Measurements from ENCODE around the gene NADSYN1. TPM values are rescaled to one million over a fixed set of nuclear protein-coding genes. Genes with fewer than 3 reads are reported as not detected.

The NADSYN1 gene
- total RNA-seq, 6 donors from 2014 or later = 46.8 to 248 (median 79.5) TPM

GRCh38 chr11:71461696-71462095 lies 8.7 kb downstream of the NADSYN1 start:
- Histone ChIP-seq H3K4me1 (no peaks in the 10 kb centered on the region), H3K27me3 (no peaks in the 10 kb centered on the region), H3K4me3 (no peak overlapping the region), H3K36me3 (peaks cover 14 to 83% (median 68%) of the 10 kb centered on the region in 4 donors), H3K9me3 (no peaks in the 10 kb centered on the region), H3K27ac (no peak overlapping the region)
- DNase-seq (no peak), ATAC-seq (ENCODE audit: low FRiP score in 2 of 2) (no peak)
- TF ChIP-seq POLR2AphosphoS5 (IDR thresholded peaks at IDR 0.05) = no peak
- no peak for TF ChIP-seq POLR2A (IDR thresholded peaks at IDR 0.05)
- TF ChIP-seq CTCF (IDR thresholded peaks at IDR 0.05) = no peak
- TF ChIP-seq EP300 (IDR thresholded peaks at IDR 0.05) = no peak
- WGBS, 2 donors = 86 to 87% methylated on average over 9 of the region's 9 CpGs

DNA sequence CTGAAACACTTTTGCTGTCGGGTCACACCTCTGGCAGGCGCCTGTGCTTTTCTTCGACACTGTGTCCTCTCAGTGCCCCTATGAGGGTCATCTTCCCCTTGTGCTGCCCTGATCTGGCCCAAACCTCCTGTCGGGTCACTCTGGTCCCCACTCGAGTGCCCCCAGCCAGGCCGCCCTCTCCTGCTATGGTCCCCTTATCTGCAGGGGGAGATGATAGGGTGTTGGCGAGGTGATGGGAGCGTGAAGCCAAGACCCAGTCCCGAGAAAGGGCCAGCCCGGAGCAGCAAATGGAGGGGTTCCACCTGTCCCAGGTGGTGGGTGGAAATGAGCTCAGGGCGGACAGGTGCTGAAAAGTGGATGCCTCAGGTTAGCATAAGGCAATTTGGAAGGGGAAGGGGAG lies 9.7 kb downstream of the NADSYN1 start:
- 95 to 97% methylated on average over 11 of the region's 11 CpGs for WGBS, 2 donors
- H3K27ac ChIP-seq = no peak overlapping the region
- H3K27me3 ChIP-seq = no peaks in the 10 kb centered on the region
- H3K4me3 ChIP-seq = no peak overlapping the region
- ATAC-seq (ENCODE audit: low FRiP score in 2 of 2) (no peak), DNase-seq (no peak)
- peaks cover 14 to 83% (median 62%) of the 10 kb centered on the region in 4 donors for H3K36me3 ChIP-seq
- no peaks in the 10 kb centered on the region for H3K9me3 ChIP-seq
- H3K4me1 ChIP-seq = no peaks in the 10 kb centered on the region
- TF ChIP-seq POLR2AphosphoS5 (IDR thresholded peaks at IDR 0.05) (no peak), POLR2A (IDR thresholded peaks at IDR 0.05) (no peak), CTCF (IDR thresholded peaks at IDR 0.05) (no peak), EP300 (IDR thresholded peaks at IDR 0.05) (no peak)

DNA sequence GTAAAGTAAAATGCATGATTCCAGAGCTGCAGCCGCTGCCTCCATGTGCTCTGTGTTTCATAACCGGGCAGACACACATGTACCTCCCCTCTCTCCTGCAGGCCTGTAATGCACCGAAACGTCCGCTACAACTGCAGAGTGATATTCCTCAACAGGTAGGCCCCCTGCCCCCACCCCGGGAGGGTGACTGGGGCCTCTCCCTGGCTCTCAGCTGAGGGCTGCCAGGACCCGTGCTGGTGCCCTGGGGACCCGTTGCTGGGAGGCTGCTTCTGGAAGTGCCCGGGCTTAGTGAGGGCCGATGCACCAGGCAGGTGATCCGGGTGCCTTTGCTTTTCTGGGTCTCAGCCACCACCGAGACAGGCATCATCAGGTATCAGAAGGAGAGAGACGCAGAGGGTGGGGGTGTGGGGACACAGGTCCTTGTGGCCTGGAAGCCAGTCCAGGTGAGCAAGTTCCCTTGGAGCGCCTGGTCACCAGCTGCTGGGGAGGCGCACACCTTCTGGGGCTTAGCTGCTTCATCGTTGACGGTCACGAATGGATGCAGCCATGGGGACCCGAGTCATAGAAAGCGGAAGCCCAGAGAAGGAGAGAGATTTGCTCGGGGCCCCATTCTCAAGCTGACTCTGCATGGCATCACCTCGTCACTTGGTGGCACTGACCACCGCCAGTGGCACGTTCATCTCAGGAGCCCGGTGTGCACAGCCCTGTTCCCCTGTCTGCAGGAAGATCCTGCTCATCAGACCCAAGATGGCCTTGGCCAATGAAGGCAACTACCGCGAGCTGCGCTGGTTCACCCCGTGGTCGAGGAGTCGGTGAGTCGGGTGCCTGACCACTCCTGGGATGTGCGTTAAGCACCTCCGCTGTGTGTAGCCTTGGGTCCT lies 10.6 kb downstream of the NADSYN1 start:
- no peak for TF ChIP-seq EP300 (IDR thresholded peaks at IDR 0.05)
- TF ChIP-seq CTCF (IDR thresholded peaks at IDR 0.05) = no peak
- TF ChIP-seq POLR2A (IDR thresholded peaks at IDR 0.05) = no peak
- no peak for TF ChIP-seq POLR2AphosphoS5 (IDR thresholded peaks at IDR 0.05)
- DNase-seq = peak in 1 of 2 donors; percentile 50
- no peaks in the 10 kb centered on the region for H3K9me3 ChIP-seq
- peaks cover 6 to 75% (median 54%) of the 10 kb centered on the region in 4 donors for H3K36me3 ChIP-seq
- no peaks in the 10 kb centered on the region for H3K27me3 ChIP-seq
- H3K4me3 ChIP-seq = no peak overlapping the region
- 97 to 98% methylated on average over 20 to 33 of the region's 34 CpGs for WGBS, 2 donors
- no peak overlapping the region for H3K27ac ChIP-seq
- ATAC-seq (ENCODE audit: low FRiP score in 2 of 2) = peak in 1 of 2 donors; percentile 32
- H3K4me1 ChIP-seq = no peaks in the 10 kb centered on the region

GRCh38 chr11:71465054-71465453 lies 12.1 kb downstream of the NADSYN1 start:
- H3K4me1 ChIP-seq = no peaks in the 10 kb centered on the region
- TF ChIP-seq POLR2AphosphoS5 (IDR thresholded peaks at IDR 0.05) (no peak), CTCF (IDR thresholded peaks at IDR 0.05) (no peak), POLR2A (IDR thresholded peaks at IDR 0.05) (no peak), EP300 (IDR thresholded peaks at IDR 0.05) (no peak)
- WGBS, 2 donors = 95 to 97% methylated on average over 4 of the region's 4 CpGs
- ATAC-seq (ENCODE audit: low FRiP score in 2 of 2) (no peak), DNase-seq (no peak)
- no peaks in the 10 kb centered on the region for H3K27me3 ChIP-seq
- no peak overlapping the region for H3K4me3 ChIP-seq
- H3K36me3 ChIP-seq = peaks cover 0 to 61% (median 39%) of the 10 kb centered on the region in 4 donors
- H3K9me3 ChIP-seq = no peaks in the 10 kb centered on the region
- H3K27ac ChIP-seq = no peak overlapping the region
